ENCODE results near the gene ZDHHC12. TPM values are rescaled to one million over a fixed set of nuclear protein-coding genes. Genes with fewer than 3 reads are reported as not detected.

Gene ZDHHC12
- total RNA-seq, result 27.4 and 46.0 TPM in 2 replicates

GRCh38 chr9:128723866-128724743 lies at the start of gene ZDHHC12:
TSS of gene ZDHHC12 (minus strand) at chr9:128724127. CDS start at chr9:128724093, 34 bp downstream.
- FAIRE-seq (no peak), DNase-seq (ENCODE audit: low read depth) (peak; percentile 91)
- Histone ChIP-seq H3K36me3 (ENCODE audit: control insufficient read depth, insufficient read depth, low read length) (peaks cover 6% of the 10 kb centered on the region), H3K27me3 (ENCODE audit: control insufficient read depth, insufficient read depth, low read length) (no peaks in the 10 kb centered on the region), H3K4me3 (ENCODE audit: low read depth, low read length) (peak within 1 kb of the TSS; percentile 81)
- TF ChIP-seq CTCF (IDR thresholded peaks at IDR 0.05; ENCODE audit: insufficient read depth, low read length, severe bottlenecking), result no peak

GRCh38 chr9:128773049-128773448 lies 49.1 kb upstream of the ZDHHC12 start:
- FAIRE-seq (no peak), DNase-seq (ENCODE audit: low read depth) (no peak)
- Histone ChIP-seq H3K27me3 (ENCODE audit: control insufficient read depth, insufficient read depth, low read length) (no peaks in the 10 kb centered on the region), H3K36me3 (ENCODE audit: control insufficient read depth, insufficient read depth, low read length) (no peaks in the 10 kb centered on the region), H3K4me3 (ENCODE audit: low read depth, low read length) (no peak overlapping the region)
- no peak for TF ChIP-seq CTCF (IDR thresholded peaks at IDR 0.05; ENCODE audit: insufficient read depth, low read length, severe bottlenecking)

- DNase-seq (ENCODE audit: low read depth), result peak; percentile 57
- no peak for TF ChIP-seq CTCF (IDR thresholded peaks at IDR 0.05; ENCODE audit: insufficient read depth, low read length, severe bottlenecking)
Measured at GRCh38 chr9:128771745-128772519, 48.0 kb upstream of the ZDHHC12 start, which contains the start of gene ZER1. TSS of gene ZER1 (minus strand) at chr9:128771927. CDS start at chr9:128755565, 16,362 bp downstream.

GRCh38 chr9:128771094-128771721 lies 47.3 kb upstream of the ZDHHC12 start:
- FAIRE-seq (no peak), DNase-seq (ENCODE audit: low read depth) (peak; percentile 33)
- Histone ChIP-seq H3K36me3 (ENCODE audit: control insufficient read depth, insufficient read depth, low read length) (no peaks in the 10 kb centered on the region), H3K4me3 (ENCODE audit: low read depth, low read length) (peak overlapping the region; percentile 89), H3K27me3 (ENCODE audit: control insufficient read depth, insufficient read depth, low read length) (no peaks in the 10 kb centered on the region)
- TF ChIP-seq CTCF (IDR thresholded peaks at IDR 0.05; ENCODE audit: insufficient read depth, low read length, severe bottlenecking), result no peak

More at GRCh38 chr9:128771745-128772519, 48.0 kb upstream of the ZDHHC12 start, which contains the start of gene ZER1:
- Histone ChIP-seq H3K4me3 (ENCODE audit: low read depth, low read length) (peak within 1 kb of the TSS; percentile 89), H3K36me3 (ENCODE audit: control insufficient read depth, insufficient read depth, low read length) (no peaks in the 10 kb centered on the region), H3K27me3 (ENCODE audit: control insufficient read depth, insufficient read depth, low read length) (no peaks in the 10 kb centered on the region)
- FAIRE-seq, result no peak

- H3K4me3 ChIP-seq (ENCODE audit: low read depth, low read length), result peak overlapping the region; percentile 89
- TF ChIP-seq CTCF (IDR thresholded peaks at IDR 0.05; ENCODE audit: insufficient read depth, low read length, severe bottlenecking), result no peak
- H3K27me3 ChIP-seq (ENCODE audit: control insufficient read depth, insufficient read depth, low read length), result no peaks in the 10 kb centered on the region
- no peaks in the 10 kb centered on the region for H3K36me3 ChIP-seq (ENCODE audit: control insufficient read depth, insufficient read depth, low read length)
- DNase-seq (ENCODE audit: low read depth) (no peak), FAIRE-seq (no peak)
Measured at GRCh38 chr9:128770286-128771030, 46.5 kb upstream of the ZDHHC12 start.
